GM23338 (cell line): ENCODE results near the gene STAP2.

ENCODE experiments used
- CREB1 ChIP-seq: fragments of 250-450 bp; sonication (Bioruptor Pico); IDR thresholded peaks from 2 replicates; pipeline ENCODE4 v1.5.0; 2020; ENCODE audit warnings: low read depth, mild to moderate bottlenecking, moderate library complexity
- ETS1 ChIP-seq: IDR thresholded peaks from 2 replicates; pipeline ENCODE4 v1.6.1; 2016; ENCODE audit warnings: antibody characterized with exemption
- EZH2 ChIP-seq: fragments of 200-600 bp; sonication (generic); IDR thresholded peaks from one replicate; pipeline ENCODE4 v1.8.0; 2017; ENCODE audit warnings: antibody characterized with exemption, mild to moderate bottlenecking, low read depth; ENCODE audit not compliant: unreplicated experiment
- EZH2phosphoT487 ChIP-seq: fragments of 200-600 bp; sonication (generic); IDR thresholded peaks from one replicate; pipeline ENCODE4 v1.8.1; 2018; ENCODE audit warnings: antibody characterized with exemption; ENCODE audit not compliant: unreplicated experiment
- JUNB ChIP-seq: IDR thresholded peaks from one replicate; pipeline ENCODE4 v1.6.1; 2016; ENCODE audit warnings: antibody characterized with exemption; ENCODE audit not compliant: unreplicated experiment
- POLR2AphosphoS5 ChIP-seq: IDR thresholded peaks from 2 replicates; pipeline ENCODE4 v1.6.1; 2016; ENCODE audit warnings: antibody characterized with exemption, low read depth
- REST ChIP-seq: IDR thresholded peaks from one replicate; pipeline ENCODE4 v1.6.1; 2018; ENCODE audit warnings: antibody characterized with exemption; ENCODE audit not compliant: unreplicated experiment
- ZNF114 ChIP-seq: fragments of 250-450 bp; sonication (Bioruptor Pico); IDR thresholded peaks from 2 replicates; pipeline ENCODE4 v1.5.0; 2020; ENCODE audit warnings: mild to moderate bottlenecking, moderate library complexity
- TF ChIP-seq, protein P1 (sequence below), 2 experiments: fragments of 200-600 bp in 1 of 2; sonication (generic) in 1 of 2; conservative IDR thresholded peaks; 2 replicates each; pipeline versions ENCODE4 v1.5.1 to v1.6.1; 2016 to 2017; ENCODE audit warnings: antibody characterized with exemption in 2 of 2, low read depth in 2 of 2, mild to moderate bottlenecking in 2 of 2, moderate library complexity in 1 of 2
- TF ChIP-seq, protein P2 (sequence below): fragments of 250-450 bp; sonication (Bioruptor Pico); IDR thresholded peaks from 2 replicates; pipeline ENCODE4 v1.5.0; 2020; ENCODE audit warnings: mild to moderate bottlenecking, moderate library complexity

- TF ChIP-seq, protein P1, sequence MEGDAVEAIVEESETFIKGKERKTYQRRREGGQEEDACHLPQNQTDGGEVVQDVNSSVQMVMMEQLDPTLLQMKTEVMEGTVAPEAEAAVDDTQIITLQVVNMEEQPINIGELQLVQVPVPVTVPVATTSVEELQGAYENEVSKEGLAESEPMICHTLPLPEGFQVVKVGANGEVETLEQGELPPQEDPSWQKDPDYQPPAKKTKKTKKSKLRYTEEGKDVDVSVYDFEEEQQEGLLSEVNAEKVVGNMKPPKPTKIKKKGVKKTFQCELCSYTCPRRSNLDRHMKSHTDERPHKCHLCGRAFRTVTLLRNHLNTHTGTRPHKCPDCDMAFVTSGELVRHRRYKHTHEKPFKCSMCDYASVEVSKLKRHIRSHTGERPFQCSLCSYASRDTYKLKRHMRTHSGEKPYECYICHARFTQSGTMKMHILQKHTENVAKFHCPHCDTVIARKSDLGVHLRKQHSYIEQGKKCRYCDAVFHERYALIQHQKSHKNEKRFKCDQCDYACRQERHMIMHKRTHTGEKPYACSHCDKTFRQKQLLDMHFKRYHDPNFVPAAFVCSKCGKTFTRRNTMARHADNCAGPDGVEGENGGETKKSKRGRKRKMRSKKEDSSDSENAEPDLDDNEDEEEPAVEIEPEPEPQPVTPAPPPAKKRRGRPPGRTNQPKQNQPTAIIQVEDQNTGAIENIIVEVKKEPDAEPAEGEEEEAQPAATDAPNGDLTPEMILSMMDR (conservative IDR thresholded peaks at IDR 0.05; ENCODE audit: low read depth in 2 of 2), result no peak
- TF ChIP-seq EZH2, result no peak
- TF ChIP-seq CREB1, result no peak
- no peak for TF ChIP-seq EZH2phosphoT487
- no peak for TF ChIP-seq ETS1
- TF ChIP-seq ZNF114 (CRISPR knock-in tag), result no peak
- no peak for TF ChIP-seq REST
- TF ChIP-seq POLR2AphosphoS5, result no peak
- TF ChIP-seq JUNB, result no peak
- TF ChIP-seq, protein P2, sequence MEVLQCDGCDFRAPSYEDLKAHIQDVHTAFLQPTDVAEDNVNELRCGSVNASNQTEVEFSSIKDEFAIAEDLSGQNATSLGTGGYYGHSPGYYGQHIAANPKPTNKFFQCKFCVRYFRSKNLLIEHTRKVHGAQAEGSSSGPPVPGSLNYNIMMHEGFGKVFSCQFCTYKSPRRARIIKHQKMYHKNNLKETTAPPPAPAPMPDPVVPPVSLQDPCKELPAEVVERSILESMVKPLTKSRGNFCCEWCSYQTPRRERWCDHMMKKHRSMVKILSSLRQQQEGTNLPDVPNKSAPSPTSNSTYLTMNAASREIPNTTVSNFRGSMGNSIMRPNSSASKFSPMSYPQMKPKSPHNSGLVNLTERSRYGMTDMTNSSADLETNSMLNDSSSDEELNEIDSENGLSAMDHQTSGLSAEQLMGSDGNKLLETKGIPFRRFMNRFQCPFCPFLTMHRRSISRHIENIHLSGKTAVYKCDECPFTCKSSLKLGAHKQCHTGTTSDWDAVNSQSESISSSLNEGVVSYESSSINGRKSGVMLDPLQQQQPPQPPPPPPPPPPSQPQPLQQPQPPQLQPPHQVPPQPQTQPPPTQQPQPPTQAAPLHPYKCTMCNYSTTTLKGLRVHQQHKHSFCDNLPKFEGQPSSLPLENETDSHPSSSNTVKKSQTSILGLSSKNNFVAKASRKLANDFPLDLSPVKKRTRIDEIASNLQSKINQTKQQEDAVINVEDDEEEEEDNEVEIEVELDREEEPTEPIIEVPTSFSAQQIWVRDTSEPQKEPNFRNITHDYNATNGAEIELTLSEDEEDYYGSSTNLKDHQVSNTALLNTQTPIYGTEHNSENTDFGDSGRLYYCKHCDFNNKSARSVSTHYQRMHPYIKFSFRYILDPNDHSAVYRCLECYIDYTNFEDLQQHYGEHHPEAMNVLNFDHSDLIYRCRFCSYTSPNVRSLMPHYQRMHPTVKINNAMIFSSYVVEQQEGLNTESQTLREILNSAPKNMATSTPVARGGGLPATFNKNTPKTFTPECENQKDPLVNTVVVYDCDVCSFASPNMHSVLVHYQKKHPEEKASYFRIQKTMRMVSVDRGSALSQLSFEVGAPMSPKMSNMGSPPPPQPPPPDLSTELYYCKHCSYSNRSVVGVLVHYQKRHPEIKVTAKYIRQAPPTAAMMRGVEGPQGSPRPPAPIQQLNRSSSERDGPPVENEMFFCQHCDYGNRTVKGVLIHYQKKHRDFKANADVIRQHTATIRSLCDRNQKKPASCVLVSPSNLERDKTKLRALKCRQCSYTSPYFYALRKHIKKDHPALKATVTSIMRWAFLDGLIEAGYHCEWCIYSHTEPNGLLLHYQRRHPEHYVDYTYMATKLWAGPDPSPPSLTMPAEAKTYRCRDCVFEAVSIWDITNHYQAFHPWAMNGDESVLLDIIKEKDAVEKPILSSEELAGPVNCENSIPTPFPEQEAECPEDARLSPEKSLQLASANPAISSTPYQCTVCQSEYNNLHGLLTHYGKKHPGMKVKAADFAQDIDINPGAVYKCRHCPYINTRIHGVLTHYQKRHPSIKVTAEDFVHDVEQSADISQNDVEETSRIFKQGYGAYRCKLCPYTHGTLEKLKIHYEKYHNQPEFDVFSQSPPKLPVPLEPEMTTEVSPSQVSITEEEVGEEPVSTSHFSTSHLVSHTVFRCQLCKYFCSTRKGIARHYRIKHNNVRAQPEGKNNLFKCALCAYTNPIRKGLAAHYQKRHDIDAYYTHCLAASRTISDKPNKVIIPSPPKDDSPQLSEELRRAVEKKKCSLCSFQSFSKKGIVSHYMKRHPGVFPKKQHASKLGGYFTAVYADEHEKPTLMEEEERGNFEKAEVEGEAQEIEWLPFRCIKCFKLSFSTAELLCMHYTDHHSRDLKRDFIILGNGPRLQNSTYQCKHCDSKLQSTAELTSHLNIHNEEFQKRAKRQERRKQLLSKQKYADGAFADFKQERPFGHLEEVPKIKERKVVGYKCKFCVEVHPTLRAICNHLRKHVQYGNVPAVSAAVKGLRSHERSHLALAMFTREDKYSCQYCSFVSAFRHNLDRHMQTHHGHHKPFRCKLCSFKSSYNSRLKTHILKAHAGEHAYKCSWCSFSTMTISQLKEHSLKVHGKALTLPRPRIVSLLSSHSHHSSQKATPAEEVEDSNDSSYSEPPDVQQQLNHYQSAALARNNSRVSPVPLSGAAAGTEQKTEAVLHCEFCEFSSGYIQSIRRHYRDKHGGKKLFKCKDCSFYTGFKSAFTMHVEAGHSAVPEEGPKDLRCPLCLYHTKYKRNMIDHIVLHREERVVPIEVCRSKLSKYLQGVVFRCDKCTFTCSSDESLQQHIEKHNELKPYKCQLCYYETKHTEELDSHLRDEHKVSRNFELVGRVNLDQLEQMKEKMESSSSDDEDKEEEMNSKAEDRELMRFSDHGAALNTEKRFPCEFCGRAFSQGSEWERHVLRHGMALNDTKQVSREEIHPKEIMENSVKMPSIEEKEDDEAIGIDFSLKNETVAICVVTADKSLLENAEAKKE (CRISPR knock-in tag), result no peak
Observed at GRCh38 chr19:4380254-4380727, 41.7 kb upstream of the STAP2 start.
